HL-60 (cell line): ENCODE data around the gene CERS5.

Experiments
- DNase-seq, 2 experiments: peaks; one replicate each; pipeline ENCODE4 v3.0.0-alpha.2; 2010 to 2020; ENCODE audit warnings: low read depth in 1 of 2, low spot score in 1 of 2
- H3K27ac ChIP-seq: fragments of 250-450 bp; sonication (Bioruptor Pico); replicated peaks from 2 replicates; pipeline ENCODE4 v1.5.1; 2020; ENCODE audit warnings: mild to moderate bottlenecking, moderate library complexity
- H3K27me3 ChIP-seq: fragments of 250-450 bp; sonication (Bioruptor Pico); 2 replicates; pipeline ENCODE4 v1.5.1; 2021; ENCODE audit warnings: mild to moderate bottlenecking, moderate library complexity; ENCODE audit not compliant: insufficient read depth, poor library complexity, severe bottlenecking
- H3K4me3 ChIP-seq: replicated peaks from 2 replicates; pipeline ENCODE4 v1.5.1; 2011; ENCODE audit warnings: mild to moderate bottlenecking, control low read depth, low read length; ENCODE audit not compliant: insufficient read depth
- GABPA ChIP-seq: IDR thresholded peaks from 2 replicates; pipeline ENCODE4 v1.6.1; 2012; ENCODE audit warnings: low read depth
- POLR2AphosphoS5 ChIP-seq: IDR thresholded peaks from 2 replicates; pipeline ENCODE4 v1.6.1; 2012; ENCODE audit warnings: low read depth
- SPI1 ChIP-seq: IDR thresholded peaks from 2 replicates; pipeline ENCODE4 v1.6.1; 2012; ENCODE audit warnings: low read depth, mild to moderate bottlenecking, borderline replicate concordance
- TF ChIP-seq, protein P1 (sequence below): IDR thresholded peaks from 2 replicates; pipeline ENCODE4 v1.6.1; 2012; ENCODE audit warnings: low read depth; ENCODE audit not compliant: insufficient replicate concordance
- TF ChIP-seq, protein P2 (sequence below): IDR thresholded peaks from one replicate; pipeline ENCODE4 v1.5.1; 2011; ENCODE audit warnings: low read length, control low read depth, inconsistent platforms; ENCODE audit not compliant: insufficient read depth

Gene CERS5

DNA sequence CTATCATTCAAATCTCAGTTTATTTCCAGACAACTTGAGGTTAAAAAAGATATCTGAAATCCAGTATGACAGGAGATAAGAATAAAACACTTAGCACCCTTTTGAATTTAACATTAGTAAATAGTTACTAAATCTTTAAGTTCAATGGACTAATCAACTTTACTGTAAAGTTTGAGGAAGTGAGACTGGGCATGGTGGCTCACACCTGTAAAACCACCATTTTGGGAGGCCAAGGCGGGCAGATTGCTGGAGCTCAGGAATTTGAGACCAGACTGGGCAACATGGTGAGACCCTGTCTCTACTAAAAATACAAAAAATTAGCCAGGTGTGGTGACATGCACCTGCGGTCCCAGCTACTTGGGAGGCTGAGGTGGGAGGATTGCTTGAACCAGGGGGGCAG lies 40.3 kb upstream of the CERS5 start:
- DNase-seq = no peak
- Histone ChIP-seq H3K27me3 (no peaks in the 10 kb centered on the region), H3K4me3 (no peak overlapping the region), H3K27ac (no peak overlapping the region)
- TF ChIP-seq POLR2AphosphoS5 = no peak
- no peak for TF ChIP-seq GABPA
- TF ChIP-seq SPI1 = no peak
- TF ChIP-seq, protein P1, sequence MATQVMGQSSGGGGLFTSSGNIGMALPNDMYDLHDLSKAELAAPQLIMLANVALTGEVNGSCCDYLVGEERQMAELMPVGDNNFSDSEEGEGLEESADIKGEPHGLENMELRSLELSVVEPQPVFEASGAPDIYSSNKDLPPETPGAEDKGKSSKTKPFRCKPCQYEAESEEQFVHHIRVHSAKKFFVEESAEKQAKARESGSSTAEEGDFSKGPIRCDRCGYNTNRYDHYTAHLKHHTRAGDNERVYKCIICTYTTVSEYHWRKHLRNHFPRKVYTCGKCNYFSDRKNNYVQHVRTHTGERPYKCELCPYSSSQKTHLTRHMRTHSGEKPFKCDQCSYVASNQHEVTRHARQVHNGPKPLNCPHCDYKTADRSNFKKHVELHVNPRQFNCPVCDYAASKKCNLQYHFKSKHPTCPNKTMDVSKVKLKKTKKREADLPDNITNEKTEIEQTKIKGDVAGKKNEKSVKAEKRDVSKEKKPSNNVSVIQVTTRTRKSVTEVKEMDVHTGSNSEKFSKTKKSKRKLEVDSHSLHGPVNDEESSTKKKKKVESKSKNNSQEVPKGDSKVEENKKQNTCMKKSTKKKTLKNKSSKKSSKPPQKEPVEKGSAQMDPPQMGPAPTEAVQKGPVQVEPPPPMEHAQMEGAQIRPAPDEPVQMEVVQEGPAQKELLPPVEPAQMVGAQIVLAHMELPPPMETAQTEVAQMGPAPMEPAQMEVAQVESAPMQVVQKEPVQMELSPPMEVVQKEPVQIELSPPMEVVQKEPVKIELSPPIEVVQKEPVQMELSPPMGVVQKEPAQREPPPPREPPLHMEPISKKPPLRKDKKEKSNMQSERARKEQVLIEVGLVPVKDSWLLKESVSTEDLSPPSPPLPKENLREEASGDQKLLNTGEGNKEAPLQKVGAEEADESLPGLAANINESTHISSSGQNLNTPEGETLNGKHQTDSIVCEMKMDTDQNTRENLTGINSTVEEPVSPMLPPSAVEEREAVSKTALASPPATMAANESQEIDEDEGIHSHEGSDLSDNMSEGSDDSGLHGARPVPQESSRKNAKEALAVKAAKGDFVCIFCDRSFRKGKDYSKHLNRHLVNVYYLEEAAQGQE = no peak
- TF ChIP-seq, protein P2, sequence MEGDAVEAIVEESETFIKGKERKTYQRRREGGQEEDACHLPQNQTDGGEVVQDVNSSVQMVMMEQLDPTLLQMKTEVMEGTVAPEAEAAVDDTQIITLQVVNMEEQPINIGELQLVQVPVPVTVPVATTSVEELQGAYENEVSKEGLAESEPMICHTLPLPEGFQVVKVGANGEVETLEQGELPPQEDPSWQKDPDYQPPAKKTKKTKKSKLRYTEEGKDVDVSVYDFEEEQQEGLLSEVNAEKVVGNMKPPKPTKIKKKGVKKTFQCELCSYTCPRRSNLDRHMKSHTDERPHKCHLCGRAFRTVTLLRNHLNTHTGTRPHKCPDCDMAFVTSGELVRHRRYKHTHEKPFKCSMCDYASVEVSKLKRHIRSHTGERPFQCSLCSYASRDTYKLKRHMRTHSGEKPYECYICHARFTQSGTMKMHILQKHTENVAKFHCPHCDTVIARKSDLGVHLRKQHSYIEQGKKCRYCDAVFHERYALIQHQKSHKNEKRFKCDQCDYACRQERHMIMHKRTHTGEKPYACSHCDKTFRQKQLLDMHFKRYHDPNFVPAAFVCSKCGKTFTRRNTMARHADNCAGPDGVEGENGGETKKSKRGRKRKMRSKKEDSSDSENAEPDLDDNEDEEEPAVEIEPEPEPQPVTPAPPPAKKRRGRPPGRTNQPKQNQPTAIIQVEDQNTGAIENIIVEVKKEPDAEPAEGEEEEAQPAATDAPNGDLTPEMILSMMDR = no peak

DNA sequence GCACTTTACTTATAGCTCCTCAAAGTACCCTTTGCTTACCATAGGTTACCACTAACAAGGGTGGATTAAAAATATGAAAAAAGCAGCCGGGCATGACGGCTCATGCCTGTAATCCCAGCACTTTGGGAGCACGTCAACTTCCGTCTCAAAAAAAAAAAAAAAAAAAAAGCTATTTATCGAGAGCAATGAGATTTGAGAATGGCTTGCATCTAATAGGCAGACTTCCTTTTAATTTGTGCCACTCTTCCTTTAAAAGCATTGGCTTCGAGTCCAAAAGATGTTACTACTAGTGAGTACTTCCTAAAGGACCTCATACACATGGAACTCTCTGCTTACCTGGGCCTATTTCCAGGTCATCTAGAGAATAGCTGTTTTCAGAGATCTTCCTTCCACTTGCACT lies 38.5 kb upstream of the CERS5 start:
- Histone ChIP-seq H3K4me3 (no peak overlapping the region), H3K27ac (no peak overlapping the region), H3K27me3 (no peaks in the 10 kb centered on the region)
- TF ChIP-seq POLR2AphosphoS5 = no peak
- no peak for DNase-seq

DNA sequence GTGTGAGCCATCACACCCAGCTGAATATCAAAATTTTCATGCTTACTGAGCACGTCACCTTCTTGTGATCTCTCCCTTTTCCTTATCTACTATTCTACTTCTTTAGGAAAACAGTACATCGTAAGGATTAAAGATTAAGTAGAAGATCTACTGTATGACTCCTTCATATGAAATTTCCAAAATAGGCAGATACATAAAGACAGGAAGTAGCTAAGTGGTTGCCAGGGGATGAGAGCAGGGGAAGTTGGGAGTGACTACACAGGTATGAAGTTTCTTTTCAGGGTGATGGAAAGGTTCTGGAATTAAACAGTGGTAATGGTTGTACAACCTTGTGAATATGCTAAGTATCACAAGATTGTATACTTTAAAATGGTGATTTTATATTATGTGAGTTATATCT lies 36.5 kb upstream of the CERS5 start:
- H3K27me3 ChIP-seq = no peaks in the 10 kb centered on the region
- H3K4me3 ChIP-seq = no peak overlapping the region
- no peak for TF ChIP-seq SPI1
- no peak overlapping the region for H3K27ac ChIP-seq
- DNase-seq = no peak

DNA sequence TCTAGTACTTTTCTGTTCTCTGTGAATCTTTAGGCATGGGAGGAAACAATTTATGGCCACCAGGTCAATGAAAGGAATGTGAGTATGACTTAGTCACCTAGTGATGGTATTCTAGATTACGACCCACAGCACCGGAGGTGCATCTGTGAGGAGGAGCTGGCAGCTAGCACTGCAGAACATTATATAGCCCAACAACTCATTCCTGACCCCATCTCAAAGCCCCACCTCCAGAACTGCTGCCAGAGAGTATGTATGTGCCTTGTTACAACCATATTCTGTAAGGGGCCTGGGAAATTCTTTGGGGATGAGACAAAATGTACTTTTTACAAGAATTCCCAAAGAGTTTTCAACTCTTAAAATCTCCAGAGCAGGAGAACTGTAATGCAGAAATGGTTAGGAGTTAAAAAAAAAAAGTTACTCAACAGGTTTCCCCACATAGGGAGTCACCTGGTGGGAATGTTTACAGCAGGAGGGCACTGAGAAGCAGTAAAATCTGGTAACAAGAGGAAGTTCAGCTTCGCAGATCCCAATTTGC lies 34.9 kb upstream of the CERS5 start:
- no peak for DNase-seq
- Histone ChIP-seq H3K4me3 (no peak overlapping the region), H3K27ac (no peak overlapping the region), H3K27me3 (no peaks in the 10 kb centered on the region)
- TF ChIP-seq, protein P2 = no peak
- TF ChIP-seq, protein P1 = no peak
- TF ChIP-seq GABPA (no peak), SPI1 (no peak), POLR2AphosphoS5 (no peak)

DNA sequence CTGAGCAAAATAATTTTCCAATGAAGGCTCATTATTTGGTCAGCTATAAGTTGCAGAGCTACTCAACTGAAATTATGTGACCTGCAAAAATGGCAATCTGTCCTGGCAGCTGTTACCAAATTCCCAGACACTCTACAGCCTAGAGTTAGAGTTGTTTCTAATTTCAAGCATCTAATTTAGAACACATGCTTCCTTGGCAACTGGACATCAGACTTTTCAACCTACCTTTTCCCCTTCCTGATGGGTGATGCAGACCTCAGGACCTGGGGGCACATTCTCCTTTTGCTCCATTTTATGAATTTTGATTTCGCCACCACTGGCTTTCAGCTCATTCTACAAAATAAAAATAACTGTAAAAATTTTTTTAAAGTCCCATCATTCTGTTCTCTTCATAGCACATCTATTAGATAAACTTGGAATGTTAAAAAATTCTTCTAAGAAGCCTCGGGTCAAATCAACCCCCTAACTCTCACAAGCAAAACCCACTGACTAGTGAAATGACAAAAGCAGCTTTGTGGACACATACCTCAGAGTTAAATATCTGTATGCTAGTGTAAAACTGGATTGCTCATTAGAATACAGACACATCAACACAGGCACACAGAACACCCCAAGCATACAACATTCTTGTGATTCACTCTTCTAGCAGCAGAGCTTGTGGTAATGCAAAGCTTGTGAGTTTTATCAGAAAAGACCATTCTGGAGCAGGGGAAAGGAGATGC lies 33.5 kb upstream of the CERS5 start:
- no peaks in the 10 kb centered on the region for H3K27me3 ChIP-seq
- no peak overlapping the region for H3K27ac ChIP-seq
- no peak for TF ChIP-seq POLR2AphosphoS5
- TF ChIP-seq, protein P1 = no peak
- TF ChIP-seq, protein P2 = no peak
- no peak for TF ChIP-seq SPI1
- TF ChIP-seq GABPA = no peak
- no peak overlapping the region for H3K4me3 ChIP-seq
- DNase-seq = no peak
